ENCODE data around the gene FAM234B.
"Not testable (repeated sequence)": the region's sequence is repeated elsewhere in the genome, so short reads cannot be mapped to it uniquely, and the experiment has no call there.

FAM234B gene

DNA sequence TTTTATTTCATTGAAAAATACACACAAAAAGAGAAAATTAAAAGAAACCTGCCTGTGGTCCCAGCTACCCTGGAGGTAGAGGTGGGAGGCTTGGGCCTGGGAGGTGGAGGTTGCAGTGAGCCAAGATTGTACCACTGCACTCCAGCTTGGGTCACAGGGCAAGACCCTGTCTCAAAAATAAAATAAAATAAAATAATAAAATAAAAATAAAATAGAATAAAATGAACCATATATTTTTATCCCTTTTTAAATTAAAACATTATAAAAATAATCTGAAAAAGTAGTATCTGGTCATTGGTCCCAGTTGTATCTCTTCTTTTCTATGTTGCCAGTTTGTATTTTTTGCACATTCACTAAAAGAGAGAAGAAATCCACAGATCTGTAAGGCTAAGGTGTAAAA, 16.7 kb upstream of the FAM234B start:
- in situ Hi-C loops (cut with HindIII; ENCODE audit: low pct_unique_long_range_greater_than_20kb, low sequenced_read_pairs), result no loop called here
- TF ChIP-seq JUND (IDR thresholded peaks at IDR 0.05; ENCODE audit: low read depth), result no peak
- DNase-seq (ENCODE audit: low read depth in 1 of 2, low spot score in 1 of 2), result no peak

DNA sequence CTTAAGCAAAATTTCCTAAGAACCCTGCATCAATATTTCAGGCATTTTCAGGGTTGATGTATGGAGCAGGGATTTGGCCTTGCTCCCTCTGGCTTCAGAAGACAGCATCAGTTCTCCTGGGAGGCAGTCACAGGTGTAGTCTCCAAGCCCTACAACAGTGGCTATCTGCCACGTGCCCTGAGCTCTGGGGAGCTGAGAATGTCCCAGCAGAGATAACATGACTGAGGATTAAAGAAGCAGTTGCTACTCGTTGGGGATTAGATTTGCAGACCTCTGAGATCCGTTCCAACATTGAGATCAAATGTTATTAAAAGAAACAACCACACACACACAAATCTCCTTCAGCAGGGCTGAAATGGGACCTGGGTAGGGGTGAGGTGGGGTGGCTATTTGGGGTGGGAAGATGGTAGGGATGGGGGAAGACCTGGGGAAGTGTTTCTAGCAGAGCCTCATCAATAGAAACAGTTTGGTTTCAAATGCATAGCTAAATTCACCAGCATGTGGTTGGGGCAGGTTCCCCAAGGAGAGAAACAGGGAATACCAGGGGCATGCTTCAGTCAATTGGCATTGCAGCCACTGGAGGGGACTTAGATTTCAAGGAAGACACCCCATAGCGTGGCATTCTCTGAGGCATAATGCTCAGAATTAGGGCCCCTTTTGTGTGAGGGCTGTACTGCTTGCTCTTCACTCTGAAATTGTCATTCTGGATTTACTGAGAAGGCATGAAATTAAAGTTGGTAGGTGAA, 15.2 kb upstream of the FAM234B start:
- no peak for TF ChIP-seq JUND (IDR thresholded peaks at IDR 0.05; ENCODE audit: low read depth)
- in situ Hi-C loops (cut with HindIII; ENCODE audit: low pct_unique_long_range_greater_than_20kb, low sequenced_read_pairs), result no loop called here

DNA sequence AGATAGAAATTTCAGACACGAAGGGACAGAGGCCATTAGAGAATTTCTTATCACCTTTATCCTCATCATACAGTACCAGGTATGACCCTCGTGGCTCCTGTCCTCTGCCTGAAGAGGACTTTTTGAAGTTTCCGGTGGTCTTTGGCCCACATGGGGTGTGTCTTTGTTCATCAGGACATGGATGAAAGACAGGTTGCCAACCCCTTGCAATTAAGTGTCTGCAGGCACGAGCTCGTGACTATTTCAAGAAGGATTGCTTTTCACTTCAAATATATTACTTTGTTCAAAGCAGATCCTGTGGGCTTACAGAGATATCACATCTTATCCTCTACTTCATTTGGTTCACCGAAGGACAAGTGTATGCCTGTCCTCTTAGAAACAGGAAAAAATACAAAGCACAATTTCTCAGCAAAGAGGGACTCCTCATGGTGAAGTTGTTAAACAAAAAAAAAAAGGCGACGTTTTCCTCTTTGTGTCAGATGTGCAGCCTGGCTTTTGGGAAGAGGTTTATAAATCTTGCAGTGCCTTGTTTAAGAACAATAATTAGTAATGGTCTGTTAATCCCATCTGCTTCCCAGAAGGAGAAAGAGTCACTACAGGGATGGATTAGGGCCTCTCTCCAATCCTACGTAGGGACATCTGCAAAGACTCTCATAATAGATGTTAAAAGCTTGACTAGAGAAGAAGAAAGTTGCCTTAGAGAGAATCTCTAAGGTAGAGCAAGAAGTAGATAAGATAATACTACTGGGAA, 13.5 kb upstream of the FAM234B start:
- no peak for TF ChIP-seq JUND (IDR thresholded peaks at IDR 0.05; ENCODE audit: low read depth)
- in situ Hi-C loops (cut with HindIII; ENCODE audit: low pct_unique_long_range_greater_than_20kb, low sequenced_read_pairs), result no loop called here
- DNase-seq (ENCODE audit: low read depth in 1 of 2, low spot score in 1 of 2), result no peak

More for the DNA sequence above, 15.2 kb upstream of the FAM234B start:
- DNase-seq (ENCODE audit: low read depth in 1 of 2, low spot score in 1 of 2), result no peak

GRCh38 chr12:13032164-13032563, 12.0 kb upstream of the FAM234B start:
- TF ChIP-seq JUND (IDR thresholded peaks at IDR 0.05; ENCODE audit: low read depth), result no peak
- in situ Hi-C loops (cut with HindIII; ENCODE audit: low pct_unique_long_range_greater_than_20kb, low sequenced_read_pairs), result no loop called here
- no peak for DNase-seq (ENCODE audit: low read depth in 1 of 2, low spot score in 1 of 2)

DNA sequence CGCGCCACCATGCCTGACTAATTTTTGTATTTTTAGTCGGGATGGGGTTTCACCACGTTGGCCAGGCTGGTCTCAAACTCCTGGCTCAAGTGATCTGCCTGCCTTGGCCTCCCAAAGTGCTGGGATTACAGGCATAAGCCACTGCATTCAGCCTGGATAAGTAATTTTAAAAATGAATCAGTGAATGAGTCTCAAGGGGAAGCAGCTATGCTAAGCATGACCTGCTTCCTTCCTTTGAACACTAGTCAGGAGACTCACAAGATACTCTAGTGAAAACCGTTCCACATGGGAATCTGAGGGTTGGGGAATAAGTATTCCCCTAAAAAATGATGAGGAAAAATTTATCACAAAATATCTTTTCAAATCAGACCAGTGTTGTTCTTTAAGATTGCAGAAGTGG, 10.7 kb upstream of the FAM234B start:
- no peak for TF ChIP-seq JUND (IDR thresholded peaks at IDR 0.05; ENCODE audit: low read depth)
- in situ Hi-C loops (cut with HindIII; ENCODE audit: low pct_unique_long_range_greater_than_20kb, low sequenced_read_pairs), result no loop called here
- no peak for DNase-seq (ENCODE audit: low read depth in 1 of 2, low spot score in 1 of 2)

DNA sequence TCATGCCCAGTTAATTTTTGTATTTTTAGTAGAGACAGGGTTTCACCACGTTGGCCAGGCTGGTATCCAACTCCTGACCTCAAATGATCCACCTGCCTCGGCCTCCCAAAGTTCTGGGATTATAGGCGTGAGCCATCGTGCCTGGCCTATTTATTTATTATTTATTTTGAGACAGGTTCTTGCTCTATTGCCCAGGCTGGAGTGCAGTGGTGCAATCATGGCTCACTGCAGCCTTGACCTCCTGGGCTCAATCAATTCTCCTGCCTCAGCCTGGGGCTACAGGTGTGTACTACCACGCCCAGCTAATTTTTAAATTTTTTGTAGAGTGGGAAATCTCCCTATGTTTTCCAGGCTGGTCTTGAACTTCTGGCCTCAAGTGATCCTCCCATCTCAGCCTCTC, 8.8 kb upstream of the FAM234B start:
- DNase-seq (ENCODE audit: low read depth in 1 of 2, low spot score in 1 of 2); in situ Hi-C loops (cut with HindIII; ENCODE audit: low pct_unique_long_range_greater_than_20kb, low sequenced_read_pairs): not testable (repeated sequence)

DNA sequence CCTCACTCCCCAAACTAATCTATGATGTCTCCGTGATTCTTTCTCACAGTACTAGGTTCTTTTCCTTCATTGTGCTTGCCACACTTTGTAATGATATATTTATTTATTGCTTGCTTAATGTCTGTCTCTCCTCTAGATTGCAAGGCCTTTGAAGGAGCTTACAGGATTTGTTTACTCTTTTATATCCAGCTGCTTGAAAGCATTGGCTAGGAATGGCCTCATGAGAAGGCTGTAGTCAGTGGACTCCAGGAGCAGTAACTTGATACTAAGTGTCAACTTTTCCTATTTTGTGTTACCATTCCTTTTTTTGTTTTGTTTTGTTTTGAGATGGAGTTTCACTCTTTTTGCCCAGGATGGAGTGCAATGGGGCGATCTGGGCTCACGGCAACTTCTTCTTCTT, 7.3 kb upstream of the FAM234B start:
- no peak for TF ChIP-seq JUND (IDR thresholded peaks at IDR 0.05; ENCODE audit: low read depth)
- in situ Hi-C loops (cut with HindIII; ENCODE audit: low pct_unique_long_range_greater_than_20kb, low sequenced_read_pairs), result no loop called here
- no peak for DNase-seq (ENCODE audit: low read depth in 1 of 2, low spot score in 1 of 2)

DNA sequence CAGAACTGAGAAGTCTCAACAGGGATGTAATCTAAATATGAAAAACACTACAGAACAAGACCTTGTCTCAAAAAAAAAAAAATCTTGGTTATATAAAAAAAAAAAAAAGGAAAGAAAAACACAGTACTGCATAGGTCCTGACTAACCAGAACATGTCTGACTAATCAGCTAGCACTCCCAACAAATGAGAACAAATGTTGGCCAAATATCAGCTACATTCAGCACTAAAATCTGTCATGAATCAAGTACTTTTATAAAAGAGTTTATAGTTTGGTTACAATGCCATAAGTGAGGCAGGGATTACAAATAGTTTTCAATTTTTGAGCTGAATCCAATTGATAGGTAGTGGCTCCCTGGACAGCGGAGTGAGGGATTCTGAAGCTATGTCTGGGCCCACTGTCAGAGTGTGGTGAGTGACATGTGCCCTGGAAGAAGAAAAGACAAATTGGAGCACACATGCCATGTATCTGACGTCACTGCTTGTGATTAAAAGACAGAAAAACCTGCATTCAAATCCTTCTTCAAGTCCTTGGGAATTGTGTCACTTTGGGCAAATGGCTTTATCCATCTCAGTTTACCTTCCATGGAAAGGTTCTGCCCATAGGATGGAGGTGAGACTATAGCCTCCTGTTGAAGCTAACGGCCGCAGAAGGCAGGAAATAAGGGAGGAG, 5.6 kb upstream of the FAM234B start:
- in situ Hi-C loops (cut with HindIII; ENCODE audit: low pct_unique_long_range_greater_than_20kb, low sequenced_read_pairs), result no loop called here
- DNase-seq (ENCODE audit: low read depth in 1 of 2, low spot score in 1 of 2), result no peak
- TF ChIP-seq JUND (IDR thresholded peaks at IDR 0.05; ENCODE audit: low read depth), result no peak

- TF ChIP-seq JUND (IDR thresholded peaks at IDR 0.05; ENCODE audit: low read depth), result no peak
- DNase-seq (ENCODE audit: low read depth in 1 of 2, low spot score in 1 of 2), result no peak
- in situ Hi-C loops (cut with HindIII; ENCODE audit: low pct_unique_long_range_greater_than_20kb, low sequenced_read_pairs), result no loop called here
Measured at GRCh38 chr12:13039328-13039956, 4.7 kb upstream of the FAM234B start.

- TF ChIP-seq JUND (IDR thresholded peaks at IDR 0.05; ENCODE audit: low read depth), result no peak
- in situ Hi-C loops (cut with HindIII; ENCODE audit: low pct_unique_long_range_greater_than_20kb, low sequenced_read_pairs), result no loop called here
- peak in 1 of 2 experiments; percentile 35 for DNase-seq (ENCODE audit: low read depth in 1 of 2, low spot score in 1 of 2)
Measured at GRCh38 chr12:13041224-13041623, 3.0 kb upstream of the FAM234B start.

DNA sequence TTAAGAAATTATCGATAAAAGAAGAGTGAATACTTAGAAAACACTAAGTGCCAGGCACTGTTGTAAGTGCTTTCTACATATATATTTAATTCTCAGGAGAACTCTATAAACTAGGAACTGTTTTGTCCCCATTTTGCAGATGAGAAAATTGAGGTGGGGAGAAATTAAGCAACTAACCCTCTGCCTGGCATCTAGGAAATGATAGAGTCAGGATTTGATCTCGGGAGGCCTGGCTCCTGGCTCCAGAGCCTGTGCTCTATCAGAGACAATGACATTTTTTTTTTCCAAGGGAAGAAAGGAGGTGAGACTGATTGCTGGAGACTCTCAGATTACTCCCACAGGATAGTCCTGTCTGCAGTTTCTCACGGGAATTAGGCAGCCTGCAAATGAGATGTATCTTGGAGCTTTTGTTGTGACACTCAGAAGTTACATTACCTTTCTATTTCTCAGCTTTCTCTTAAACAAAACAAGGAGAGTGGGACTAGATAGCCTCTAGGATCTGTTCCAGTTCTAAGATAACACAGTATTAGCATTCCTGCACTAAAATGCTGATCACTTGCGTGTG, 1.4 kb upstream of the FAM234B start:
- DNase-seq (ENCODE audit: low read depth in 1 of 2, low spot score in 1 of 2), result no peak
- in situ Hi-C loops (cut with HindIII; ENCODE audit: low pct_unique_long_range_greater_than_20kb, low sequenced_read_pairs), result no loop called here
- TF ChIP-seq JUND (IDR thresholded peaks at IDR 0.05; ENCODE audit: low read depth), result no peak

DNA sequence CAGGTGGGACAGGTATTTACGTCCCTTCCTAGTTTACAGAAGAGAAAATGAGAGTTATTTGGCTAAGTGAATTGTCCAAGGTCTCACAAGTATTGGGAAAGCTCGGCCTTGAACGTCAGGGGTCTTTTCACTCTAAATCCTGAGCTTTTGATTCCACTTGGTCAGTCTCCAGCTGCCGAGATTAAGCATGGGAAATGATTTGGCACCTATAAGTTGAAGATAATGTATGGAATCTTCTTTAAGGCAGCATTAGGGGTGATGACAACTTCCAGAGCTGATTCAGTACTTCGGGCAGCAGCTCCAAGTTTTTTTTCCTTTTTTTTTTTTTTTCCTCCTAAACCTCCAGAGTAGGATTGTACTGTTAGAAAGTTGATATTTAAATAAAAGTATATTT, 722 bp downstream of the FAM234B start:
- no peak for TF ChIP-seq JUND (IDR thresholded peaks at IDR 0.05; ENCODE audit: low read depth)
- no peak for DNase-seq (ENCODE audit: low read depth in 1 of 2, low spot score in 1 of 2)
- in situ Hi-C loops (cut with HindIII; ENCODE audit: low pct_unique_long_range_greater_than_20kb, low sequenced_read_pairs), result no loop called here
